HG02610 (cell line): ENCODE measurements around the gene CELSR1.

Source experiments
- ATAC-seq: cut with Tn5 transposase; IDR thresholded peaks from one replicate; pipeline ENCODE4 v1.9.1; 2021; ENCODE audit warnings: mild to moderate bottlenecking, moderate library complexity; ENCODE audit not compliant: unreplicated experiment

CELSR1 gene

GRCh38 chr22:46424496-46424895 is 112.9 kb downstream of the CELSR1 start:
- ATAC-seq = no peak

- no peak for ATAC-seq
These were observed 114.5 kb downstream of the CELSR1 start for GRCh38 chr22:46422896-46423295.

- no peak for ATAC-seq
These were observed 116.2 kb downstream of the CELSR1 start for GRCh38 chr22:46421267-46421666.

GRCh38 chr22:46419754-46420571 is 117.5 kb downstream of the CELSR1 start:
- no peak for ATAC-seq

GRCh38 chr22:46418827-46419226 is 118.6 kb downstream of the CELSR1 start:
- no peak for ATAC-seq

- ATAC-seq = no peak
These were observed 119.7 kb downstream of the CELSR1 start for GRCh38 chr22:46417769-46418168.

- no peak for ATAC-seq
These were observed 120.4 kb downstream of the CELSR1 start for GRCh38 chr22:46416891-46417580.

GRCh38 chr22:46416520-46416871 is 120.9 kb downstream of the CELSR1 start:
- no peak for ATAC-seq

GRCh38 chr22:46415776-46416519 is 121.5 kb downstream of the CELSR1 start:
- ATAC-seq = no peak

GRCh38 chr22:46414704-46415103 is 122.7 kb downstream of the CELSR1 start:
- no peak for ATAC-seq

GRCh38 chr22:46413725-46414379 is 123.6 kb downstream of the CELSR1 start:
- no peak for ATAC-seq

- no peak for ATAC-seq
These were observed 126.1 kb downstream of the CELSR1 start for GRCh38 chr22:46411347-46411746.

GRCh38 chr22:46410291-46410808 is 127.1 kb downstream of the CELSR1 start:
- ATAC-seq = no peak

- no peak for ATAC-seq
These were observed 127.7 kb downstream of the CELSR1 start for GRCh38 chr22:46409631-46410210.

GRCh38 chr22:46408568-46409506 is 128.6 kb downstream of the CELSR1 start:
- no peak for ATAC-seq

- no peak for ATAC-seq
These were observed 129.7 kb downstream of the CELSR1 start for GRCh38 chr22:46407748-46408147.

GRCh38 chr22:46406791-46407190 is 130.6 kb downstream of the CELSR1 start:
- no peak for ATAC-seq

GRCh38 chr22:46406349-46406748 is 131.1 kb downstream of the CELSR1 start:
- no peak for ATAC-seq

- no peak for ATAC-seq
These were observed 131.5 kb downstream of the CELSR1 start for GRCh38 chr22:46405901-46406300.
